Measurements from ENCODE around the gene HBA1.

The HBA1 gene

DNA sequence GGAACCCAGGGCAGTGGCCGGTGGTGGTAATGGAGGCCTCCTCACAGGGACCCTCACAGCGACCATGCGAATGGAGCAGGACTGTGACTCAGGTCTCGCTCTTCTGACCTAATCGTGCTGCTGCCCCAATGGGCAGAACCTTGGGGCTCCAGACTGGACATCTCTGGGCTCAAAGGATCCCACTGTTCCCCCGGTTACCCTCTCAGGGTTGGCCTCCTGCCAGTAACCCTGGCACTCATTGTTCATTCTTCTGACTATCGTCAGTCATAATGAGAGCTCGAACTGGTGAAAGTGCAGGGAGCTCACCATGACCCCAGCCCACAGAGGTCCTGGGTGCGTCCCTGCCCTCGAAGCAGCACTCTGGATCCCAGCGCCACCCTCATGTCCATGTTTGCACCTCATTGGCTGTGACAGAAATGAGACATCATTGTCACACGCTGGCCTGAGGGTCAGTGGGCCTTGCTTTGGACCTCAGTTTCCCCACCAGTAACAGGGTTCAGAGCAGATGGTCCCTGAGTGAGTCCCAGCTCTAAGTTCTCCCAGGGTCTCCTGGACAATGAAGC, 34.0 kb upstream of the HBA1 start:
- no peak overlapping the region for H2AFZ ChIP-seq (ENCODE audit: low read length)
- H3K4me1 ChIP-seq (ENCODE audit: insufficient read depth, low read length, poor library complexity, severe bottlenecking) = no peaks in the 10 kb centered on the region
- H3K27me3 ChIP-seq (ENCODE audit: insufficient read depth, low read length, poor library complexity, severe bottlenecking) = no peaks in the 10 kb centered on the region

GRCh38 chr16:143047-143446, 33.4 kb upstream of the HBA1 start:
- no peaks in the 10 kb centered on the region for H4K20me1 ChIP-seq (ENCODE audit: insufficient read depth, low read length, poor library complexity, severe bottlenecking)
- no peaks in the 10 kb centered on the region for H3K4me1 ChIP-seq (ENCODE audit: insufficient read depth, low read length, poor library complexity, severe bottlenecking)
- H3K9ac ChIP-seq (ENCODE audit: low read depth, low read length, poor library complexity, severe bottlenecking) = no peak overlapping the region
- H3K36me3 ChIP-seq (ENCODE audit: insufficient read depth, low read length) = no peaks in the 10 kb centered on the region
- no peaks in the 10 kb centered on the region for H3F3A ChIP-seq (ENCODE audit: low read depth)
- no peaks in the 10 kb centered on the region for H3K27me3 ChIP-seq (ENCODE audit: insufficient read depth, low read length, poor library complexity, severe bottlenecking)
- no peaks in the 10 kb centered on the region for H3K9me2 ChIP-seq (replicated peaks; ENCODE audit: low read depth, low read length)
- no peaks in the 10 kb centered on the region for H3K79me2 ChIP-seq (ENCODE audit: insufficient read depth, low read length)
- H3K9me3 ChIP-seq (ENCODE audit: insufficient read depth, low read depth, low read length) = no peaks in the 10 kb centered on the region
- H3K4me3 ChIP-seq (ENCODE audit: low read length, poor library complexity, severe bottlenecking) = no peak overlapping the region
- no peak overlapping the region for H3K4me2 ChIP-seq (ENCODE audit: low read depth, low read length, poor library complexity, severe bottlenecking)
- no peak overlapping the region for H2AFZ ChIP-seq (ENCODE audit: low read length)
- TF ChIP-seq EZH2phosphoT487 (IDR thresholded peaks at IDR 0.05; ENCODE audit: borderline replicate concordance) = no peak
- TF ChIP-seq CTCF (conservative IDR thresholded peaks at IDR 0.05; ENCODE audit: low read length) = no peak

More for the DNA sequence above, 34.0 kb upstream of the HBA1 start:
- Histone ChIP-seq H3F3A (ENCODE audit: low read depth) (no peaks in the 10 kb centered on the region), H3K4me3 (ENCODE audit: low read length, poor library complexity, severe bottlenecking) (no peak overlapping the region), H3K9me3 (ENCODE audit: insufficient read depth, low read depth, low read length) (no peaks in the 10 kb centered on the region), H4K20me1 (ENCODE audit: insufficient read depth, low read length, poor library complexity, severe bottlenecking) (no peaks in the 10 kb centered on the region), H3K4me2 (ENCODE audit: low read depth, low read length, poor library complexity, severe bottlenecking) (no peak overlapping the region), H3K9me2 (replicated peaks; ENCODE audit: low read depth, low read length) (no peaks in the 10 kb centered on the region), H3K36me3 (ENCODE audit: insufficient read depth, low read length) (no peaks in the 10 kb centered on the region), H3K9ac (ENCODE audit: low read depth, low read length, poor library complexity, severe bottlenecking) (no peak overlapping the region), H3K79me2 (ENCODE audit: insufficient read depth, low read length) (no peaks in the 10 kb centered on the region)
- TF ChIP-seq CTCF (conservative IDR thresholded peaks at IDR 0.05; ENCODE audit: low read length) = no peak
- TF ChIP-seq EZH2phosphoT487 (IDR thresholded peaks at IDR 0.05; ENCODE audit: borderline replicate concordance) = no peak

DNA sequence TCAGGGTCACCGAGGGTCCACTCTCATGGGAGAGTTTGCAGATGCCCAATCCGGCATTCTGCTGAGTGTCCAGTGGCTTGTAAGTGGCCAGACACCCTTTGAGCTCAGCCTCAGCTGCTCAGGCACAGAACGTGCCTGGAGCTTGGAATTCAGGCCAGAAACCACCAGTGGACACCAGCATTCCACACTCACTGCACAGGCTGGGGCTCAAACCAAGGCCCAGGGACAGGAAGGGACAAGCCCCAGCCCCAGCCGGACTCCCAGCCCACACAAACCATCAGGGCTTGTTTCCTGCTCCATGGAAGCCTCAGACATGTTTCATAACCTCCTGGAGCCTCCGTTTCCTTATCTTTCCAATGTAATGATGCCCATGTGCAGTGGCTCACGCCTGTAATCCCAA, 33.0 kb upstream of the HBA1 start:
- Histone ChIP-seq H3K4me2 (ENCODE audit: low read depth, low read length, poor library complexity, severe bottlenecking) (no peak overlapping the region), H3K9me3 (ENCODE audit: insufficient read depth, low read depth, low read length) (no peaks in the 10 kb centered on the region), H3K4me1 (ENCODE audit: insufficient read depth, low read length, poor library complexity, severe bottlenecking) (no peaks in the 10 kb centered on the region), H3K27me3 (ENCODE audit: insufficient read depth, low read length, poor library complexity, severe bottlenecking) (no peaks in the 10 kb centered on the region), H3F3A (ENCODE audit: low read depth) (no peaks in the 10 kb centered on the region), H4K20me1 (ENCODE audit: insufficient read depth, low read length, poor library complexity, severe bottlenecking) (no peaks in the 10 kb centered on the region), H3K36me3 (ENCODE audit: insufficient read depth, low read length) (no peaks in the 10 kb centered on the region), H3K9me2 (replicated peaks; ENCODE audit: low read depth, low read length) (no peaks in the 10 kb centered on the region), H3K9ac (ENCODE audit: low read depth, low read length, poor library complexity, severe bottlenecking) (no peak overlapping the region), H2AFZ (ENCODE audit: low read length) (no peak overlapping the region), H3K4me3 (ENCODE audit: low read length, poor library complexity, severe bottlenecking) (no peak overlapping the region), H3K79me2 (ENCODE audit: insufficient read depth, low read length) (no peaks in the 10 kb centered on the region)
- TF ChIP-seq EZH2phosphoT487 (IDR thresholded peaks at IDR 0.05; ENCODE audit: borderline replicate concordance) (no peak), CTCF (conservative IDR thresholded peaks at IDR 0.05; ENCODE audit: low read length) (no peak)

Data from Loucy (cell line).